ENCODE data around the gene FBXL15. TPM values are rescaled to one million over a fixed set of nuclear protein-coding genes. Genes with fewer than 3 reads are reported as not detected.

FBXL15 gene
- total and polyA plus RNA-seq, 10 donors: 16.7 to 28.7 (median 23.0) TPM

DNA sequence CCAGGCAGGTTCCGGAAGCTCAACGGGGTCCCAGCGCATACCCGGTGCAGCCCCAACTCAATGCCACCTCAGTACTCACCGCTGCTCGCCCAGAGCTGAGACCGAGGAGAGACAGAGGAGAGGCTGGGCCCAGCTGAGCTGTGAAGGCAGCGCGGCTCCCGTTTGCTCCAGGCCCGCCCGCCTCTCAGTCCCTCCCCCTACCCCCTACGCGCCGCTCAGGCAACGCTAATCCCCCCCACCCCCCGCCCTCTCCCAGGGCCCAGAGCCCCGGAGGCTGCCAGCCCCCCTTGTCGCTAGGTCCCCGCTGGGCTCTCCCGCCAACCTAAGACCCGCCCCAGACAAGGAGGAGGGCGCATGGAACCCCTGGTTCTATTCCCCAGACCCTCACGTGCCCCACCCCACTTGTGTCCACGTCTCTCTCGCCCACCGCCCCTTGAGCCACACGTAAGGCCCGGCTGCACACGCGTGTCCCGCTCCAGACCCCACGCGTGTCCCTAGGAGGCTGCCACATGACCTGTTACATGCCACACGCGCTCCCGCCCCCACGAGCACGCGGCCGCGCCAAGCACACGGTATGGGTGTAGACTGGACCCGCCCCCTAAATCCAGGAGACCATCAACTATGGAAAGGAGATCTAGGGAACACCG, 1.9 kb upstream of the FBXL15 start, which contains the start of gene PSD:
PSD (minus strand) TSS at position 164 of the 647 bp plus-strand sequence. CDS start 1,747 bp downstream, outside the sequence.
- intact Hi-C loops (cut with DNase I; ENCODE audit: low total_unique reads): no loop called here
- Histone ChIP-seq H3K4me1 (peaks cover 25 to 47% (median 42%) of the 10 kb centered on the region in 6 donors), H3K27me3 (replicated peaks in 1 of 7) (peaks cover 3 to 59% (median 31%) of the 10 kb centered on the region in 7 donors), H3K4me3 (peak within 1 kb of the TSS; percentile 83 to 98 (median 96)), H3K36me3 (peaks cover 0 to 11% (median 8%) of the 10 kb centered on the region in 6 donors), H3K27ac (no peak within 1 kb of the TSS), H3K9me3 (no peaks in the 10 kb centered on the region)
- 5 to 8% (median 6%) methylated on average over 23 to 45 of the region's 45 CpGs for WGBS, 5 donors
- TF ChIP-seq POLR2A (IDR thresholded peaks at IDR 0.05): no peak
- peak in 1 of 3 donors; percentile 7 for TF ChIP-seq POLR2AphosphoS5 (IDR thresholded peaks at IDR 0.05)
- TF ChIP-seq CTCF (IDR thresholded peaks at IDR 0.05 in 8 of 11, conservative IDR thresholded peaks at IDR 0.05 in 3 of 11): no peak
- no peak for DNase-seq

GRCh38 chr10:102419269-102420180, 1.1 kb upstream of the FBXL15 start:
- 1 to 2% (median 1%) methylated on average over 44 to 54 of the region's 54 CpGs for WGBS, 5 donors
- peak overlapping the region; percentile 83 to 98 (median 96) for H3K4me3 ChIP-seq
- H3K27ac ChIP-seq: peak overlapping the region in 3 of 8 donors; percentile 92 to 96 (median 95)
- no peaks in the 10 kb centered on the region for H3K9me3 ChIP-seq
- intact Hi-C loops (cut with DNase I; ENCODE audit: low total_unique reads): no loop called here
- peak in 1 of 3 donors; percentile 46 for TF ChIP-seq POLR2AphosphoS5 (IDR thresholded peaks at IDR 0.05)
- no peak for TF ChIP-seq POLR2A (IDR thresholded peaks at IDR 0.05)
- H3K36me3 ChIP-seq: peaks cover 0 to 19% (median 15%) of the 10 kb centered on the region in 6 donors
- DNase-seq: peak; percentile 90
- H3K27me3 ChIP-seq (replicated peaks in 1 of 7): peaks cover 3 to 52% (median 31%) of the 10 kb centered on the region in 7 donors
- H3K4me1 ChIP-seq: peaks cover 25 to 50% (median 44%) of the 10 kb centered on the region in 6 donors

GRCh38 chr10:102420181-102420713, 389 bp upstream of the FBXL15 start:
- H3K36me3 ChIP-seq: peaks cover 0 to 26% (median 17%) of the 10 kb centered on the region in 6 donors
- intact Hi-C loops (cut with DNase I; ENCODE audit: low total_unique reads): no loop called here
- H3K27ac ChIP-seq: peak overlapping the region; percentile 85 to 96 (median 92)
- no peaks in the 10 kb centered on the region for H3K9me3 ChIP-seq
- 0 to 3% (median 2%) methylated on average over 13 to 21 of the region's 21 CpGs for WGBS, 5 donors
- no peak for TF ChIP-seq CTCF (IDR thresholded peaks at IDR 0.05 in 8 of 11, conservative IDR thresholded peaks at IDR 0.05 in 3 of 11)
- TF ChIP-seq POLR2AphosphoS5 (IDR thresholded peaks at IDR 0.05): no peak
- TF ChIP-seq POLR2A (IDR thresholded peaks at IDR 0.05): no peak
- H3K4me3 ChIP-seq: peak overlapping the region; percentile 83 to 98 (median 96)
- H3K4me1 ChIP-seq: peaks cover 25 to 50% (median 44%) of the 10 kb centered on the region in 6 donors
- no peak for DNase-seq
- H3K27me3 ChIP-seq (replicated peaks in 1 of 7): peaks cover 0 to 44% (median 25%) of the 10 kb centered on the region in 7 donors

DNA sequence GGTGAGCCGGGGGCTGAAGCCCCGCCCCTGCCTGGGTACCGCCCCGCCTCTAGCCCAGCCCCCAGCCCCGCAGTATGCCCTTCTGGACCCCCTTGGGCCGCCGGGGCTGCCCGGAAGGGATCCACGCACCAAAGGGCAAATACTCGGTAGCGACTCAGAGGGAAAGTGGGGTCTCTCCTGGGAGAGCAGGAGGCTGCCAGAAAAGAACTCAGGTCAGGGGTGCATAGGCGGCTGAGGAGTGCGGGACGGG, 796 bp downstream of the FBXL15 start:
- intact Hi-C loops (cut with DNase I; ENCODE audit: low total_unique reads): no loop called here
- Histone ChIP-seq H3K27me3 (replicated peaks in 1 of 7) (peaks cover 0 to 33% (median 22%) of the 10 kb centered on the region in 7 donors), H3K9me3 (no peaks in the 10 kb centered on the region), H3K4me1 (peaks cover 25 to 50% (median 44%) of the 10 kb centered on the region in 6 donors), H3K36me3 (peaks cover 0 to 26% (median 17%) of the 10 kb centered on the region in 6 donors), H3K4me3 (peak overlapping the region; percentile 83 to 98 (median 96)), H3K27ac (peak overlapping the region; percentile 85 to 96 (median 92))
- DNase-seq: no peak
- 0 to 1% (median 0%) methylated on average over 7 to 14 of the region's 14 CpGs for WGBS, 5 donors
- no peak for TF ChIP-seq CTCF (IDR thresholded peaks at IDR 0.05 in 8 of 11, conservative IDR thresholded peaks at IDR 0.05 in 3 of 11)
- no peak for TF ChIP-seq POLR2AphosphoS5 (IDR thresholded peaks at IDR 0.05)
- no peak for TF ChIP-seq POLR2A (IDR thresholded peaks at IDR 0.05)
